ENCODE results near the gene FBXO40. TPM values are rescaled to one million over a fixed set of nuclear protein-coding genes. Genes with fewer than 3 reads are reported as not detected.
A peak's percentile ranks its signal among the peaks of the same experiment; 100 is the strongest.

FBXO40 gene
- total RNA-seq, 4 donors from 2014 or later, result not detected

DNA sequence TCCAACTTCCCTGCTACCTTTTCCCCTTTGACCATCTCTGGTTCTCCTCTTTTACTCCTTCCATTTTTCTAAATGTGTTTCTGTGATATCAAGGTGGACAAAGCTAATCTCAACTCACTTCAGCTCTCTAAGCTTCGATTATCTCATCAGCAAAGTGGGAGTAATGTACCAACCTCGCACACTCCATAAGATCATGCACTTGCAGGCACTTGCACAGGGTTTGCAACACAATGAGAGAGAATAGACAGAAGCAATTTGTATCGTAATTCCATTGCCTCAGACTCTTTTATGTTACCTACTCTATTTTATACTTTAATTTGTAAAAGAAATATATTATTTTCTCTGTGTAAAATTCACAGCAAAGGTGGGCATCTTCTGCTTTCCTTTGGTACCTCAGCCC, 40.4 kb upstream of the FBXO40 start:
- H3K9me3 ChIP-seq, result no peaks in the 10 kb centered on the region
- no peak overlapping the region for H3K27ac ChIP-seq
- H3K27me3 ChIP-seq, result no peaks in the 10 kb centered on the region
- DNase-seq, result no peak
- intact Hi-C loops (cut with DNase I), result no loop called here
- TF ChIP-seq POLR2A (IDR thresholded peaks at IDR 0.05) (no peak), CTCF (IDR thresholded peaks at IDR 0.05) (no peak)
- WGBS, 2 donors, result 58 to 76% methylated on average over 3 of the region's 3 CpGs
- no peaks in the 10 kb centered on the region for H3K36me3 ChIP-seq
- peaks cover 0 to 15% (median 7%) of the 10 kb centered on the region in 3 donors for H3K4me1 ChIP-seq
- no peak overlapping the region for H3K4me3 ChIP-seq

- Histone ChIP-seq H3K27ac (no peak overlapping the region), H3K9me3 (no peaks in the 10 kb centered on the region), H3K27me3 (no peaks in the 10 kb centered on the region), H3K4me3 (no peak overlapping the region), H3K36me3 (no peaks in the 10 kb centered on the region), H3K4me1 (peaks cover 0 to 15% (median 6%) of the 10 kb centered on the region in 3 donors)
- intact Hi-C loops (cut with DNase I), result no loop called here
- DNase-seq, result no peak
- no peak for TF ChIP-seq CTCF (IDR thresholded peaks at IDR 0.05)
- TF ChIP-seq POLR2A (IDR thresholded peaks at IDR 0.05), result no peak
- WGBS, 2 donors, result 86 to 87% methylated on average over 5 of the region's 5 CpGs
These were observed 35.7 kb upstream of the FBXO40 start for GRCh38 chr3:121557426-121557934.

DNA sequence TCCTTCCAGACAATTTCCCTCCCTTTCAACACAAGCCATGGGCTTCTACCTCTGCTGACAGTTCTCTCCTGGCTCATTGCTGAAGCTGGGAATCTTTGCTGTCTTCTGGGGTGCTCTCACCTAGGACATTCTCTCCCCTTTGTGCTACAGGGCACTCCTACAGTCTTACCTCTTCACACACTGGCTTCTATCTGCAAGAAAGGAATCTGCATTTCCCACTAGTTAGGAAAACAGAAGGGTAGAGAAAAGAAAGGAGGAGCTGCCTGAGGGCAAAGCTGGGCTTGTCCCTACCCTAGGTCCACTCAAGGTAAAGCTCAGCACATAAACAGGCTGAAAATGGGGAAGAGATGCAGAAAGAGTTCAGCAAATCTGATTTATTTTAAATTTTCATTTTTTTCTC, 31.0 kb upstream of the FBXO40 start:
- intact Hi-C loops (cut with DNase I), result no loop called here

GRCh38 chr3:121566773-121567172, 26.4 kb upstream of the FBXO40 start:
- TF ChIP-seq POLR2A (IDR thresholded peaks at IDR 0.05) (no peak), CTCF (IDR thresholded peaks at IDR 0.05) (no peak)
- 52 to 71% methylated on average over 9 of the region's 9 CpGs for WGBS, 2 donors
- intact Hi-C loops (cut with DNase I), result no loop called here

More for the DNA sequence above, 31.0 kb upstream of the FBXO40 start:
- Histone ChIP-seq H3K4me1 (peaks cover 0 to 15% (median 6%) of the 10 kb centered on the region in 3 donors), H3K9me3 (no peaks in the 10 kb centered on the region), H3K27ac (peak overlapping the region in 3 of 4 donors; percentile 9 to 26 (median 22)), H3K36me3 (no peaks in the 10 kb centered on the region), H3K27me3 (no peaks in the 10 kb centered on the region), H3K4me3 (no peak overlapping the region)
- no peak for TF ChIP-seq POLR2A (IDR thresholded peaks at IDR 0.05)
- TF ChIP-seq CTCF (IDR thresholded peaks at IDR 0.05), result no peak
- no peak for DNase-seq

GRCh38 chr3:121567649-121568048, 25.5 kb upstream of the FBXO40 start, which contains the start of gene ARGFX:
ARGFX (plus strand) TSS chr3:121567949; CDS start chr3:121570714, 2,765 bp downstream.
- 86 to 88% methylated on average over 5 of the region's 5 CpGs for WGBS, 2 donors

More at GRCh38 chr3:121566773-121567172, 26.4 kb upstream of the FBXO40 start:
- peaks cover 0 to 7% (median 6%) of the 10 kb centered on the region in 3 donors for H3K4me1 ChIP-seq
- H3K27me3 ChIP-seq, result no peaks in the 10 kb centered on the region
- H3K9me3 ChIP-seq, result no peaks in the 10 kb centered on the region
- no peak overlapping the region for H3K27ac ChIP-seq
- H3K4me3 ChIP-seq, result no peak overlapping the region
- no peak for DNase-seq
- no peaks in the 10 kb centered on the region for H3K36me3 ChIP-seq

More at GRCh38 chr3:121567649-121568048, 25.5 kb upstream of the FBXO40 start, which contains the start of gene ARGFX:
- no peaks in the 10 kb centered on the region for H3K4me1 ChIP-seq
- H3K27ac ChIP-seq, result no peak within 1 kb of the TSS
- intact Hi-C loops (cut with DNase I), result no loop called here
- no peaks in the 10 kb centered on the region for H3K36me3 ChIP-seq
- no peaks in the 10 kb centered on the region for H3K9me3 ChIP-seq
- H3K4me3 ChIP-seq, result no peak within 1 kb of the TSS
- TF ChIP-seq CTCF (IDR thresholded peaks at IDR 0.05), result no peak
- TF ChIP-seq POLR2A (IDR thresholded peaks at IDR 0.05), result no peak
- DNase-seq, result no peak
- no peaks in the 10 kb centered on the region for H3K27me3 ChIP-seq
